K562 (cell line): Measurements from ENCODE around the gene PRKG1. TPM values are rescaled to one million over a fixed set of nuclear protein-coding genes. Genes with fewer than 3 reads are reported as not detected.

ENCODE experiments used
- ATAC-seq: fragments of 200-7000 bp; cut with Tn5 transposase; 3 replicates; pipeline ENCODE4 v1.9.1; 2020; ENCODE audit warnings: moderate library complexity
- BruUV-seq: library from RNA; stranded (reverse); fragments of 400-500 nt; replicated peaks from 2 replicates; lab custom pipeline; 2021; lab: Mats Ljungman, UMichigan
- CTCF ChIA-PET: fragments of 300-600 bp; formaldehyde crosslinking; extraction: SDS; loops from one replicate; lab custom pipeline; 2021; ENCODE audit warnings: low intra/inter-chr PET ratio; lab: Yijun Ruan, JAX
- POLR2A ChIA-PET: fragments of 300-600, 350-650 bp; sonication (Branson Sonifier 250); formaldehyde crosslinking; extraction: SDS; loops from one replicate; lab custom pipeline; 2021; ENCODE audit warnings: antibody characterized with exemption, inconsistent platforms; lab: Yijun Ruan, JAX
- DNase-seq, 4 experiments: peaks; one replicate each; pipeline versions ENCODE4 v3.0.0 to v3.0.0-alpha.2; 2011 to 2018; ENCODE audit warnings: low spot score in 3 of 4, mixed read lengths in 3 of 4; ENCODE audit errors: extremely low read depth in 1 of 4
- FAIRE-seq: peaks from 2 replicates; lab custom pipeline; 2011; peaks lifted over from hg19 to GRCh38; lab: Jason Lieb, UNC
- H2AFZ ChIP-seq: 2 replicates; pipeline ENCODE4 v1.6.0; 2011; ENCODE audit warnings: low read depth, low read length, control low read depth, inconsistent platforms
- H3K27ac ChIP-seq: fragments of 200-600 bp; 3 replicates; pipeline ENCODE4 v1.8.0; 2011; ENCODE audit warnings: low read depth, mild to moderate bottlenecking, control low read depth, inconsistent platforms, low read length, moderate library complexity, mixed read lengths; ENCODE audit errors: extremely low read depth
- H3K27me3 ChIP-seq, 2 experiments: fragments of 300-600 bp in 1 of 2; 2 replicates in 1 of 2; 3 replicates in 1 of 2; pipeline versions ENCODE4 v1.6.0 to v1.8.0; 2011; ENCODE audit warnings: inconsistent platforms in 2 of 2, low read length in 2 of 2, mild to moderate bottlenecking in 1 of 2, mixed read lengths in 1 of 2, moderate library complexity in 1 of 2; ENCODE audit not compliant: control insufficient read depth in 2 of 2, insufficient read depth in 2 of 2
- H3K36me3 ChIP-seq: fragments of 300-600 bp; 3 replicates; pipeline ENCODE4 v1.8.0; 2011; ENCODE audit warnings: mild to moderate bottlenecking, low read length, inconsistent platforms; ENCODE audit not compliant: control insufficient read depth, insufficient read depth
- H3K4me1 ChIP-seq, 2 experiments: fragments of 200-600 bp in 1 of 2; replicated peaks in 1 of 2; 2 replicates in 1 of 2; 3 replicates in 1 of 2; pipeline versions ENCODE4 v1.5.1 to v1.8.0; 2011; ENCODE audit warnings: inconsistent platforms in 2 of 2, low read length in 2 of 2, mild to moderate bottlenecking in 1 of 2, mixed read lengths in 1 of 2, moderate library complexity in 1 of 2; ENCODE audit not compliant: control insufficient read depth in 2 of 2, insufficient read depth in 2 of 2
- H3K4me2 ChIP-seq: 2 replicates; pipeline ENCODE4 v1.6.1; 2011; ENCODE audit warnings: low read length, control low read depth, inconsistent platforms, mixed read lengths; ENCODE audit not compliant: insufficient read depth
- H3K4me3 ChIP-seq: fragments of 200-600 bp; sonication (generic), shearing (Covaris generic); 2 replicates; pipeline ENCODE4 v1.5.1; 2016; ENCODE audit warnings: control low read depth, inconsistent platforms
- H3K79me2 ChIP-seq: fragments of 200-600 bp; 3 replicates; pipeline ENCODE4 v1.8.0; 2011; ENCODE audit warnings: low read length, inconsistent platforms; ENCODE audit not compliant: control insufficient read depth, insufficient read depth
- H3K9ac ChIP-seq, 2 experiments: 2 replicates each; pipeline versions ENCODE4 v1.6.0 to v1.6.1; 2011; ENCODE audit warnings: low read depth in 2 of 2, low read length in 2 of 2, control low read depth in 1 of 2, inconsistent platforms in 1 of 2, mild to moderate bottlenecking in 1 of 2, mixed read lengths in 1 of 2; ENCODE audit not compliant: insufficient read depth in 1 of 2
- H3K9me1 ChIP-seq: one replicate; pipeline ENCODE4 v1.6.0; 2011; ENCODE audit warnings: inconsistent platforms, mild to moderate bottlenecking, low read length, moderate library complexity; ENCODE audit not compliant: control insufficient read depth, insufficient read depth
- H3K9me3 ChIP-seq: replicated peaks from 2 replicates; pipeline ENCODE4 v1.5.1; 2011; ENCODE audit warnings: low read depth, low read length, inconsistent platforms; ENCODE audit not compliant: control insufficient read depth, insufficient read depth
- H4K20me1 ChIP-seq: replicated peaks from 2 replicates; pipeline ENCODE4 v1.6.1; 2011; ENCODE audit warnings: low read length, inconsistent platforms, mixed read lengths; ENCODE audit not compliant: control insufficient read depth, insufficient read depth
- HNRNPK ChIP-seq: fragments of 200-400 bp; formaldehyde crosslinking; IDR thresholded peaks from one replicate; pipeline ENCODE4 v1.6.1; 2018; ENCODE audit warnings: mild to moderate bottlenecking, low read depth, low read length; ENCODE audit not compliant: poor library complexity, severe bottlenecking
- HNRNPUL1 ChIP-seq: fragments of 200-400 bp; formaldehyde crosslinking; IDR thresholded peaks from 2 replicates; pipeline ENCODE4 v1.6.1; 2017; ENCODE audit warnings: low read length
- NFXL1 ChIP-seq: fragments of 450-650 bp; formaldehyde crosslinking; IDR thresholded peaks from 2 replicates; pipeline ENCODE4 v1.4.0; 2021; ENCODE audit warnings: mild to moderate bottlenecking
- NR3C1 ChIP-seq: sonication (generic); formaldehyde crosslinking; IDR thresholded peaks from 2 replicates; pipeline ENCODE4 v1.8.1; 2022; ENCODE audit warnings: missing genetic modification reagents
- RBM15 ChIP-seq: fragments of 200-400 bp; formaldehyde crosslinking; IDR thresholded peaks from 2 replicates; pipeline ENCODE4 v1.6.1; 2018; ENCODE audit warnings: mild to moderate bottlenecking, low read length, moderate library complexity; ENCODE audit not compliant: insufficient read depth
- ZNF318 ChIP-seq, 2 experiments: fragments of 450-650 bp; IDR thresholded peaks; 2 replicates each; pipeline ENCODE4 v1.6.1; 2016; ENCODE audit warnings: mild to moderate bottlenecking in 2 of 2, borderline replicate concordance in 1 of 2, low read depth in 1 of 2, moderate library complexity in 1 of 2
- ZNF507 ChIP-seq: conservative IDR thresholded peaks from 2 replicates; pipeline ENCODE4 v1.6.1; 2017; ENCODE audit warnings: missing genetic modification characterization, missing compliant biosample characterization
- WGBS: fragments of 100-300 bp; shearing (Covaris generic); methylation state at CpG from one replicate; pipeline ENCODE4 v1.1.6; 2016; ENCODE audit warnings: low coverage, mixed read lengths; ENCODE audit not compliant: insufficient coverage; ENCODE audit errors: missing lambda C conversion rate; 5-methylcytosine and 5-hydroxymethylcytosine counted together
- in situ Hi-C: fragments of 300-500 bp; cut with MboI; formaldehyde crosslinking; loops from 4 replicates; pipeline ENCODE4 v1.15.0; 2018; ENCODE audit warnings: inconsistent platforms, mixed read lengths
- intact Hi-C: fragments of 100-400 bp; cut with micrococcal nuclease; formaldehyde crosslinking; loops from 2 replicates; pipeline ENCODE4 v1.14.2; 2022
- polyA plus RNA-seq, 8 experiments: library from polyadenylated mRNA; depleted of rRNA in 4 of 8; stranded (reverse) in 5 of 8; unstranded in 3 of 8; fragments of >200 nt; fragmentation: Nextera tagmentation in 2 of 8; fragmentation: Illumina TruSeq in 1 of 8; extraction: Ambion mirVana in 2 of 8; extraction: Trizol in 1 of 8; gene quantifications; 2 replicates each; pipeline versions ENCODE4 v1.2.1 to v1.2.3, GENCODE V29; 2011 to 2014; ENCODE audit warnings: inconsistent platforms in 1 of 8, missing spikeins in 1 of 8
- total RNA-seq, 7 experiments: library from RNA; depleted of rRNA in 6 of 7; stranded (reverse); fragments of >200 nt in 6 of 7; fragmentation: Illumina TruSeq in 2 of 7; extraction: Trizol in 2 of 7; gene quantifications; 2 replicates each; pipeline versions ENCODE4 v1.2.1 to v1.2.3, GENCODE V29; 2011 to 2021; ENCODE audit warnings: low replicate concordance in 1 of 7
- TF ChIP-seq, protein P1 (sequence below): fragments of 450-650 bp; formaldehyde crosslinking; conservative IDR thresholded peaks from 2 replicates; pipeline ENCODE4 v1.4.0; 2022; ENCODE audit warnings: mild to moderate bottlenecking, missing genetic modification characterization
- TF ChIP-seq, protein P2 (sequence below): fragments of 450-650 bp; IDR thresholded peaks from 2 replicates; pipeline ENCODE4 v1.6.1; 2018; ENCODE audit warnings: mild to moderate bottlenecking, low read depth; ENCODE audit not compliant: partially characterized antibody
- TF ChIP-seq, protein P3 (sequence below): fragments of 250-450 bp; sonication (Bioruptor Pico); IDR thresholded peaks from 2 replicates; pipeline ENCODE4 v1.8.0; 2022; ENCODE audit warnings: inconsistent platforms, mild to moderate bottlenecking, moderate library complexity, borderline replicate concordance

Gene PRKG1
- total and polyA plus RNA-seq, 9 of the 15 experiments (the other 6 are each of a cell fraction or from before 2014, with no cell fraction given) = 0.22 TPM; not detected in 8

DNA sequence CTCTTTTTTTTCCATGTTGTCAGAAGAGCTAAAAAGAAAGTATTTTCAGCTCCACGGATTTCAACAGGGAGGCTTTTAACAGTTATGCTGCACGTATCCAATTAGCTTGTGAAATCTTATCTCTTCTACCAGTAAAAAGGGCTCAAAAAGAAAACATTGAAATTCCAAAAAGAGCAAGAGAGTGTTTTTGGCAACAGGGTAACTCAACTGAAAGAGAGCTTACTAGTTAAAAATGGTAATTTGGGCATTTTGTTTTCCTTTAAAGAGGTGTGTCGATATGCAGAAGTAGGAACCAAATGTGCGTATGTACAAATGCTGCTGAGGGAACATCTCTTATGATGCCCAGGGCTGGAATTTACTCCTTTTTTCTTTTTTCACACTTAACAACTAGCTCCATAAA lies 292.8 kb downstream of the PRKG1 start:
- H4K20me1 ChIP-seq = no peaks in the 10 kb centered on the region
- 0% methylated on average over 4 of the region's 4 CpGs for WGBS
- intact Hi-C loops = no loop called here
- H3K9me1 ChIP-seq = no peaks in the 10 kb centered on the region
- BruUV-seq = no TSS peak
- in situ Hi-C loops = no loop called here
- H3K9ac ChIP-seq = no peak overlapping the region
- no peaks in the 10 kb centered on the region for H3K4me1 ChIP-seq
- CTCF ChIA-PET = no interaction called here
- H3K4me3 ChIP-seq = no peak overlapping the region
- ATAC-seq (no peak), DNase-seq (no peak), FAIRE-seq (no peak)
- no peaks in the 10 kb centered on the region for H3K9me3 ChIP-seq
- POLR2A ChIA-PET = no interaction called here
- H3K36me3 ChIP-seq = no peaks in the 10 kb centered on the region
- no peak overlapping the region for H3K27ac ChIP-seq
- no peaks in the 10 kb centered on the region for H3K27me3 ChIP-seq
- H3K79me2 ChIP-seq = no peaks in the 10 kb centered on the region
- no peak overlapping the region for H3K4me2 ChIP-seq
- no peak overlapping the region for H2AFZ ChIP-seq
- TF ChIP-seq, protein P1, sequence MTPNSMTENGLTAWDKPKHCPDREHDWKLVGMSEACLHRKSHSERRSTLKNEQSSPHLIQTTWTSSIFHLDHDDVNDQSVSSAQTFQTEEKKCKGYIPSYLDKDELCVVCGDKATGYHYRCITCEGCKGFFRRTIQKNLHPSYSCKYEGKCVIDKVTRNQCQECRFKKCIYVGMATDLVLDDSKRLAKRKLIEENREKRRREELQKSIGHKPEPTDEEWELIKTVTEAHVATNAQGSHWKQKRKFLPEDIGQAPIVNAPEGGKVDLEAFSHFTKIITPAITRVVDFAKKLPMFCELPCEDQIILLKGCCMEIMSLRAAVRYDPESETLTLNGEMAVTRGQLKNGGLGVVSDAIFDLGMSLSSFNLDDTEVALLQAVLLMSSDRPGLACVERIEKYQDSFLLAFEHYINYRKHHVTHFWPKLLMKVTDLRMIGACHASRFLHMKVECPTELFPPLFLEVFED = no peak
- no peak for TF ChIP-seq ZNF507
- TF ChIP-seq, protein P2, sequence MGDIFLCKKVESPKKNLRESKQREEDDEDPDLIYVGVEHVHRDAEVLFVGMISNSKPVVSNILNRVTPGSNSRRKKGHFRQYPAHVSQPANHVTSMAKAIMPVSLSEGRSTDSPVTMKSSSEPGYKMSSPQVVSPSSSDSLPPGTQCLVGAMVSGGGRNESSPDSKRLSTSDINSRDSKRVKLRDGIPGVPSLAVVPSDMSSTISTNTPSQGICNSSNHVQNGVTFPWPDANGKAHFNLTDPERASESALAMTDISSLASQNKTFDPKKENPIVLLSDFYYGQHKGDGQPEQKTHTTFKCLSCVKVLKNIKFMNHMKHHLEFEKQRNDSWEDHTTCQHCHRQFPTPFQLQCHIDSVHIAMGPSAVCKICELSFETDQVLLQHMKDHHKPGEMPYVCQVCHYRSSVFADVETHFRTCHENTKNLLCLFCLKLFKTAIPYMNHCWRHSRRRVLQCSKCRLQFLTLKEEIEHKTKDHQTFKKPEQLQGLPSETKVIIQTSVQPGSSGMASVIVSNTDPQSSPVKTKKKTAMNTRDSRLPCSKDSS = no peak
- TF ChIP-seq NFXL1 (CRISPR knock-in tag) = no peak
- TF ChIP-seq RBM15 = no peak
- no peak for TF ChIP-seq NR3C1
- TF ChIP-seq HNRNPK = no peak
- no peak for TF ChIP-seq HNRNPUL1
- no peak for TF ChIP-seq ZNF318 (IDR thresholded peaks at IDR 0.05; ENCODE audit: borderline replicate concordance in 1 of 2, low read depth in 1 of 2)
- TF ChIP-seq, protein P3, sequence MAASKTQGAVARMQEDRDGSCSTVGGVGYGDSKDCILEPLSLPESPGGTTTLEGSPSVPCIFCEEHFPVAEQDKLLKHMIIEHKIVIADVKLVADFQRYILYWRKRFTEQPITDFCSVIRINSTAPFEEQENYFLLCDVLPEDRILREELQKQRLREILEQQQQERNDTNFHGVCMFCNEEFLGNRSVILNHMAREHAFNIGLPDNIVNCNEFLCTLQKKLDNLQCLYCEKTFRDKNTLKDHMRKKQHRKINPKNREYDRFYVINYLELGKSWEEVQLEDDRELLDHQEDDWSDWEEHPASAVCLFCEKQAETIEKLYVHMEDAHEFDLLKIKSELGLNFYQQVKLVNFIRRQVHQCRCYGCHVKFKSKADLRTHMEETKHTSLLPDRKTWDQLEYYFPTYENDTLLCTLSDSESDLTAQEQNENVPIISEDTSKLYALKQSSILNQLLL = no peak
